ENCODE data around the gene WDFY3. TPM values are rescaled to one million over a fixed set of nuclear protein-coding genes. Genes with fewer than 3 reads are reported as not detected.

Gene WDFY3
- polyA plus RNA-seq, 2 of the 4 experiments (the other 2 are of a cell fraction) = 6.6 to 25.1 TPM

DNA sequence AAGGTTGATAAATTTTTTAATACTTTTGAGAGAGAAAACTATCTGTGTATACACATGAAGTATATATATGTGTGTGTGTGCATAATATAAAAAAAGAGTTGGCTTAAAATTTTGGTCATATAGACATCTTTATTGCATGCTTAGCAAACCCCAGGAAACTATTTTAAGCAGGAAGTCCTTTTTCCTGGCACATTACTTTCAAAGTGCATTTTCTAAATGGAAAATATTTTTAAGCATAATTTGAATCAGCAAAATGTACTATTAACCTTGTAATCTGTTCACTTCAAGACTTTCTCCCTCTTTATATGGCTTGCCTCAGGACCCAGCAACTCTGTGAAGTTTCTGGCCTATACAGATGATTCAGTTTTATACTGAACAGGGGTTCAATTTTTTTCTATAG, 277.3 kb downstream of the WDFY3 start:
- ChIA-PET CTCF (no interaction called here), POLR2A (no interaction called here)

DNA sequence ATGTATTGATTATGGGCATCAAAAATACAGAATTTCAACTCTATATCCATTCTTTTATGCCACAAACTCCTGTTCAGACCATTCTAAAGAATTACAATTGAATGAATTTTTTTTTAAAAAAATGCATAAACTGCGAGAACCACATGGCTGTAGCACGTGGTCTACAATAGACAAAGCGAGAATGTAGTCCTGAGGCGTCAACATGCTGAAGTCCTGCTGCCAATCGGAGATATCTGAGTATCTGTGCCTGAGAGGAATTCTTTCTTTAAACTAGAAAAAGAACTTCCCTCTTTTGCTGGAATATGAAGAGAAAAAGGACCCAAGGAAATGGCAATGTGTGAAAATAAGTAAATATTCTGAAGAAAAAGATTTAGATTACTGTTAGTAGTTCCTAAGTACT, 277.9 kb downstream of the WDFY3 start:
- 93% methylated on average over 5 of the region's 5 CpGs for WGBS (ENCODE audit: missing lambda C conversion rate)
- FAIRE-seq (no peak), ATAC-seq (no peak), DNase-seq (ENCODE audit: low read depth in 1 of 2, low spot score in 1 of 2) (no peak)
- H3K9me3 ChIP-seq = no peaks in the 10 kb centered on the region
- no peak overlapping the region for H3K4me3 ChIP-seq
- ChIA-PET POLR2A (no interaction called here), CTCF (no interaction called here)
- H3K4me2 ChIP-seq = no peak overlapping the region
- TF ChIP-seq POLR2AphosphoS2 (conservative IDR thresholded peaks at IDR 0.05; ENCODE audit: low read length) (no peak), MAZ (IDR thresholded peaks at IDR 0.05; ENCODE audit: borderline replicate concordance, low read depth, low read length) (no peak), CHD4 (IDR thresholded peaks at IDR 0.05; ENCODE audit: borderline replicate concordance) (no peak), CBX8 (IDR thresholded peaks at IDR 0.05) (no peak)
- TF ChIP-seq, protein P1, sequence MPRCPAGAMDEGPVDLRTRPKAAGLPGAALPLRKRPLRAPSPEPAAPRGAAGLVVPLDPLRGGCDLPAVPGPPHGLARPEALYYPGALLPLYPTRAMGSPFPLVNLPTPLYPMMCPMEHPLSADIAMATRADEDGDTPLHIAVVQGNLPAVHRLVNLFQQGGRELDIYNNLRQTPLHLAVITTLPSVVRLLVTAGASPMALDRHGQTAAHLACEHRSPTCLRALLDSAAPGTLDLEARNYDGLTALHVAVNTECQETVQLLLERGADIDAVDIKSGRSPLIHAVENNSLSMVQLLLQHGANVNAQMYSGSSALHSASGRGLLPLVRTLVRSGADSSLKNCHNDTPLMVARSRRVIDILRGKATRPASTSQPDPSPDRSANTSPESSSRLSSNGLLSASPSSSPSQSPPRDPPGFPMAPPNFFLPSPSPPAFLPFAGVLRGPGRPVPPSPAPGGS (IDR thresholded peaks at IDR 0.05) = no peak
- no peak overlapping the region for H3K27ac ChIP-seq
- H3K4me1 ChIP-seq = peaks cover 19% of the 10 kb centered on the region

More for the DNA sequence above, 277.3 kb downstream of the WDFY3 start:
- Histone ChIP-seq H3K9me3 (no peaks in the 10 kb centered on the region), H3K4me1 (peaks cover 19% of the 10 kb centered on the region), H3K4me3 (no peak overlapping the region), H3K27ac (no peak overlapping the region), H3K4me2 (no peak overlapping the region)
- TF ChIP-seq, protein P2, sequence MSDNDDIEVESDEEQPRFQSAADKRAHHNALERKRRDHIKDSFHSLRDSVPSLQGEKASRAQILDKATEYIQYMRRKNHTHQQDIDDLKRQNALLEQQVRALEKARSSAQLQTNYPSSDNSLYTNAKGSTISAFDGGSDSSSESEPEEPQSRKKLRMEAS (IDR thresholded peaks at IDR 0.05) = no peak
- TF ChIP-seq GATA3 (IDR thresholded peaks at IDR 0.05; ENCODE audit: borderline replicate concordance) = no peak
- no peak for TF ChIP-seq CHD2 (IDR thresholded peaks at IDR 0.05; ENCODE audit: low read length, partially characterized antibody)
- no peak for TF ChIP-seq ZFP36 (IDR thresholded peaks at IDR 0.05; ENCODE audit: borderline replicate concordance, partially characterized antibody)
- TF ChIP-seq HEYL (CRISPR knock-in tag; IDR thresholded peaks at IDR 0.05) = no peak
- no peak for TF ChIP-seq ZSCAN20 (CRISPR knock-in tag; IDR thresholded peaks at IDR 0.05)
- TF ChIP-seq ESRRA (IDR thresholded peaks at IDR 0.05; ENCODE audit: borderline replicate concordance, low read length) = no peak
- no peak for TF ChIP-seq NPAS2 (CRISPR knock-in tag; IDR thresholded peaks at IDR 0.05; ENCODE audit: borderline replicate concordance)
- no peak for TF ChIP-seq EHF (CRISPR knock-in tag; IDR thresholded peaks at IDR 0.05)
- TF ChIP-seq, protein P3, sequence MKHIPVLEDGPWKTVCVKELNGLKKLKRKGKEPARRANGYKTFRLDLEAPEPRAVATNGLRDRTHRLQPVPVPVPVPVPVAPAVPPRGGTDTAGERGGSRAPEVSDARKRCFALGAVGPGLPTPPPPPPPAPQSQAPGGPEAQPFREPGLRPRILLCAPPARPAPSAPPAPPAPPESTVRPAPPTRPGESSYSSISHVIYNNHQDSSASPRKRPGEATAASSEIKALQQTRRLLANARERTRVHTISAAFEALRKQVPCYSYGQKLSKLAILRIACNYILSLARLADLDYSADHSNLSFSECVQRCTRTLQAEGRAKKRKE (CRISPR knock-in tag; IDR thresholded peaks at IDR 0.05; ENCODE audit: low read depth) = no peak
- no peak for TF ChIP-seq CBX2 (IDR thresholded peaks at IDR 0.05; ENCODE audit: borderline replicate concordance, low read depth)
- DNase-seq (ENCODE audit: low read depth in 1 of 2, low spot score in 1 of 2) (no peak), ATAC-seq (no peak), FAIRE-seq (no peak)

DNA sequence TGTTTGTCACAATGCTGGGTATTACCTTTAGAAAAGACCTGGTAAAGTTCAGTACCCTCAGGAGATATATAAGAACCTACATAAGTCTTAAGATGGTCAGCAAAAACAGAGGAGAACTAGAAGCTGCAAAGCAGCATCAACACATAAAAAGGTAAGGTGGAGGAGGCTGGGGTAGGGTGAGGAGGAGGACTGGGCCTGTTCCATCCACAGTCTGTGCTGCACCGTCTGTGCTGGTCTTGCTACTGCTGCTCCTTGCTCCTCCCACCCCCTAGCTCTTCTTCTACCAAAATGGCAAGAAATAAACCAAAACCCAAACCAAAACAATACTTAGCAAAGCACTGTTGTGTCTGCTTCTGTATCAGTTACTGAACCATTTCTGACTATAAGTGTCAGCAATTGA, 281.4 kb downstream of the WDFY3 start:
- WGBS (ENCODE audit: missing lambda C conversion rate) = 89% methylated on average over 1 of the region's 1 CpG
- ChIA-PET CTCF (no interaction called here), POLR2A (no interaction called here)
- Histone ChIP-seq H3K4me3 (no peak overlapping the region), H3K27ac (no peak overlapping the region), H3K4me2 (no peak overlapping the region), H3K9me3 (no peaks in the 10 kb centered on the region), H3K4me1 (peaks cover 5% of the 10 kb centered on the region; the same call in 2 of the 3 replicates)
- FAIRE-seq (no peak), ATAC-seq (no peak), DNase-seq (ENCODE audit: low read depth in 1 of 2, low spot score in 1 of 2) (no peak)
- TF ChIP-seq, protein P4, sequence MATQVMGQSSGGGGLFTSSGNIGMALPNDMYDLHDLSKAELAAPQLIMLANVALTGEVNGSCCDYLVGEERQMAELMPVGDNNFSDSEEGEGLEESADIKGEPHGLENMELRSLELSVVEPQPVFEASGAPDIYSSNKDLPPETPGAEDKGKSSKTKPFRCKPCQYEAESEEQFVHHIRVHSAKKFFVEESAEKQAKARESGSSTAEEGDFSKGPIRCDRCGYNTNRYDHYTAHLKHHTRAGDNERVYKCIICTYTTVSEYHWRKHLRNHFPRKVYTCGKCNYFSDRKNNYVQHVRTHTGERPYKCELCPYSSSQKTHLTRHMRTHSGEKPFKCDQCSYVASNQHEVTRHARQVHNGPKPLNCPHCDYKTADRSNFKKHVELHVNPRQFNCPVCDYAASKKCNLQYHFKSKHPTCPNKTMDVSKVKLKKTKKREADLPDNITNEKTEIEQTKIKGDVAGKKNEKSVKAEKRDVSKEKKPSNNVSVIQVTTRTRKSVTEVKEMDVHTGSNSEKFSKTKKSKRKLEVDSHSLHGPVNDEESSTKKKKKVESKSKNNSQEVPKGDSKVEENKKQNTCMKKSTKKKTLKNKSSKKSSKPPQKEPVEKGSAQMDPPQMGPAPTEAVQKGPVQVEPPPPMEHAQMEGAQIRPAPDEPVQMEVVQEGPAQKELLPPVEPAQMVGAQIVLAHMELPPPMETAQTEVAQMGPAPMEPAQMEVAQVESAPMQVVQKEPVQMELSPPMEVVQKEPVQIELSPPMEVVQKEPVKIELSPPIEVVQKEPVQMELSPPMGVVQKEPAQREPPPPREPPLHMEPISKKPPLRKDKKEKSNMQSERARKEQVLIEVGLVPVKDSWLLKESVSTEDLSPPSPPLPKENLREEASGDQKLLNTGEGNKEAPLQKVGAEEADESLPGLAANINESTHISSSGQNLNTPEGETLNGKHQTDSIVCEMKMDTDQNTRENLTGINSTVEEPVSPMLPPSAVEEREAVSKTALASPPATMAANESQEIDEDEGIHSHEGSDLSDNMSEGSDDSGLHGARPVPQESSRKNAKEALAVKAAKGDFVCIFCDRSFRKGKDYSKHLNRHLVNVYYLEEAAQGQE (IDR thresholded peaks at IDR 0.05) = no peak
- TF ChIP-seq POLR2A (IDR thresholded peaks at IDR 0.05; ENCODE audit: low read length) (no peak), ZSCAN20 (CRISPR knock-in tag; IDR thresholded peaks at IDR 0.05) (no peak), ZNF302 (CRISPR knock-in tag; IDR thresholded peaks at IDR 0.05) (no peak)
